ENCODE results near the gene TEX38.
"Not testable (repeated sequence)": the region's sequence is repeated elsewhere in the genome, so short reads cannot be mapped to it uniquely, and the experiment has no call there.

Gene TEX38

DNA sequence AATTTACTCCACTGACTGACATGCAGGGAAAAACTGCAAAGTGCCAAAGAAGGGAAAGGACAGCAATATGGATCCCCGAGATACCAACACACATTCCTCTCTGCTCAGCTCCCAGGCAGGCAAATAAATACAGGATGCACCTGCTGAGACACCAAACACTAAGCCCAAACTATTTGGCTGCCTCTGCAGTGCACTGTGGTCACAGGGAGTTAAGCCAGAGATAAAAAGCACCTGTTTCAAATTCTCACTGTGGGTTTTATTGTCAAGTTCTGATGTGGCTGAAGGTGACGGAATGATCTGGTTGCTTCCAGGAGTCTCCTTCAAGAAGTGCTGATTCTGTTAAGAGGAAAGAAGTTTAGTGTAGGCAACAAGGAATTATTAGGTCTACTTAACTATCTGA lies 17.7 kb downstream of the TEX38 start:
- no peak for DNase-seq (ENCODE audit: low read depth)

DNA sequence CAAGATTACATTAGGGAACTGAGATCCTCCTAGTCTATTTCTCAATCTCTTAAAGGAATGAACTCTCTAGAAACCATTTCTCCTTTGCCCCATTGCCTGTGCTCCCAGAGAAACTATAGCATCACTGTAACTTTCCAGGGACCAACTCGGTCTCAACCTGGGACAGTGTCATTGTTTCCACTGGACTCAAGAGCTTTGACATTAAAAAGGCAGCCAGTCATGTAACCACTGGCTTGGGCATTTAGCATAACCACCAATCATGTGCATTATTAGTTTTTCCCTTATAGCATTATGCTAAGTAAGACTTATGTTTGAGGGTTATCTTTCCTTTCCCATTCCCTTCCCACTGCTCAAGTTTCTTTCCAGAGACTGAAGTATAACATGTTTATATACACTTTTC lies 18.2 kb downstream of the TEX38 start:
- DNase-seq (ENCODE audit: low read depth), result no peak

DNA sequence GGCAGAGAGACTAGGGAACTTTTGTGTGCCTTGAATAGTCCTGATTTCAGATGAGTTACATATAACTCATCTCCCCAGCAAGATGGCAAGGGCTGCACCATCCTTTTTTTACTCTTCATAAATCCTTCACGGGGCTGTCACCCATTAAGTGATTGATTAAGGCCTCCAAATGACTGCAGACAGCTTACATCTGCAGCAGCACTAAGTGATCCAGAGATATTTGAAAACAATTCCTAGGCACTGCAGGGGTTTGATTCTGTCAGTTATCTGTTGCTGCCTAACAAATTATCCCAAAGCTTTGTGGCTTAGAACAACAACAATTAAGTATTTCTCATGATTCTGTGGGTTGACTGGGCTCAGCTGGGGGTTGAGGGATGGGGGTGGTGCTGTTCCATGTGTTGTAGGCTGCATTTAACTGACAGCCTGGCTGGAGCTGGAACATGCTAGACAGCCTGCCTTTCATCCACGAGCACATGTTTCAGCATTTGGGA lies 19.3 kb downstream of the TEX38 start:
- DNase-seq (ENCODE audit: low read depth), result no peak

DNA sequence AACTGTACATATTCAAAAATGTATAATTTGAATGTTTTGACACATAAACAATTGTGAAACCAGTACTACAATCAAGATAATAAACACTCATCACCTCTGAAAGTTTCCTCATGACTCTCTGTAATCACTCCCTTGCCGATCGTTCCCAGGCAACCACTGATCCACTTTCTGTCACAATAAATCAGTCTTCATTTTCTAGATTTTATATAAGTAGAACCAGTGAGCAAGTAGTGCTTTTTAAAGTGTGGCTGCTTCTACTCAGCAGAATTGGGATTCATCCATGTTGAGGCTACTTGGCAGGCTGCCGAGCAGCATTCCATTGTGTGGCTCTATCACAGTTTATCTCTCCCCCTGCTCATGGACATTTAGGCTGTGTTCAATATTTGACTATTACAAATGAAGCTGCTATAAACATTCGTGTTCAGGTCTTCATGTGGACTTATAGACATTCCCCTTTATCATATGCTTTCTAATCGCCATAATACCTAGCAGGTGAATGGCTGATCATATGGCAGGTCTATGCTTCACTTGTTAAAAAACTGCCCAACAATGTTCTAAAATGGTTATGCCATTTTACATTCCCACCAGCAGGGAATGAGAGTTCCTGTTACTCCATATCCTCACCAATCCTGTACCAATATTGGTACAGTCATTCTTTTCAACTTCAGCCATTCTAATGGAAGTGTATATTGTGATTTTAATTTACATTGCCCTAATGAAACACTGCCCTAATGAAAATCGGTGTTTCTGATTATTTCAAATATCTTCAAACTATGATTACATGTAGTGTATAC lies 20.5 kb downstream of the TEX38 start:
- DNase-seq (ENCODE audit: low read depth), result no peak

DNA sequence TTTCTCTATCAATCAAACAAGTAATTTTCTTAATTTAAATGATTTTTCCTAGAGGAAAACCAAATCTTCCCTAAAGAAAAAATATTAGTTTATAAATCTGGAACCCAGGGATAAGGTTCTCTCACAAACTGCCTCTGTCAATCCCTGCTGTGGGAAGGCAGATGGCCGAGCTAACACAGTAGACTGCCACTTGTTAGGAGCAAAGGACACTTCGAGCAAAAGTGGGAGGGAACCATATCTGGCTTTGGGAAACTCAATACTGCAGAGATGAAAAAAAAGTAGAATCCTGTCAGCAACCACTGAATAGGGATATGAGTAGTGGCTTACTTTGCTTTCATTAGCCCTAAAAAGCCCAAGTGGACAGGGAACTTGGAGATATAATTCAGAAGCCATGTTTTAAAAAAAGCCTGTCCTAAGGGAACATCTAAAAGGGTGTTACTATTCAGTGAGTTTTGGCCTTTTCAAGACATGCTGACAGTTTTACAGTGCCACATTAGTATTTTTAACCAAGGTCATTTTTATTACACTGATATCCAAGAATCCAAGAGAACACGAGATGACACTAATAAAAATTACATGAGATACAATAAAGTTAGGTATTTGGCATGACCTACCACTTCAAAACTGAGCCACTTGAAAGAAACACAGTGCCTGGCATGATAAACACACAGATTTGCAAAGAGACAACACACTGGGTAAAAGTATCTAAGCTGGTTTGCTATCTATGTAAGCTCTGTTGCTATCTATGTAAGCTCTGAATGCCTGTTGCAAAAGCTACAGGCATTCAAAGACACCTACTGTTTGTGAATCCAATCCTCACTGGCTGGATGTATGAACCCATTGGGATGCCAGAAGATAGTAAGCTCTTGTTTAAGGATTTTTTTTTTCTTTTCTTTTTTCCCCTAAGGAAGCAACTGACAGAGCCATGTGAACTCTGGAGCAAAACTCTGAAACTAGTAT lies 21.4 kb downstream of the TEX38 start:
- no peak for DNase-seq (ENCODE audit: low read depth)

DNA sequence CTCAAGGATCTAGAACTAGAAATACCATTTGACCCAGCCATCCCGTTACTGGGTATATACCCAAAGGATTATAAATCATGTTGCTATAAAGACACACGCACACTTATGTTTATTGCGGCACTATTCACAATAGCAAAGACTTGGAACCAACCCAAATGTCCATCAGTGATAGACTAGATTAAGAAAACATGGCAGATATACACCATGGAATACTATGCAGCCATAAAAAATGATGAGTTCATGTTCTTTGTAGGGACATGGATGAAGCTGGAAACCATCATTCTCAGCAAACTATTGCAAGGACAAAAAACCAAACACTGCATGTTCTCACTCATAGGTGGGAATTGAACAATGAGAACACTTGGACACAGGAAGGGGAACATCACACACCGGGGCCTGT lies 23.0 kb downstream of the TEX38 start:
- DNase-seq (ENCODE audit: low read depth), result not testable (repeated sequence)

DNA sequence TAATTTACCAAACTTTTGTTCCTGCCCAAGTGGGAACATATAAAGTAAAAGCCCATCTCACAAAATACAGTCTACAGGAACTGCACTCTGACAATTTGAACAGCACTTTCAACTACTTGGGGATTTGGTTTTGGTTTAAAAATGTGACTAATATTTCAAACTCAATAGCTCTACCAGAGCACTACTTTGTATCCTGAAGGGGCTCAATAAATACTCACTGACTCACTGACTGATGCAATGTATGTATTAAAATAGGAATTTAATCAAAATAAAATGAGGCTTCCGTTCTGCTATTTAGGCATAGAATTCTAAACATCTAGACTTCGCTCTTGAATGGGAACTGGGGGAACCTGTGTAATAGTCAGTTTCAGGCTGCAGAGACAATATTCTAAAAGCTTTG lies 25.4 kb downstream of the TEX38 start:
- DNase-seq (ENCODE audit: low read depth), result no peak

DNA sequence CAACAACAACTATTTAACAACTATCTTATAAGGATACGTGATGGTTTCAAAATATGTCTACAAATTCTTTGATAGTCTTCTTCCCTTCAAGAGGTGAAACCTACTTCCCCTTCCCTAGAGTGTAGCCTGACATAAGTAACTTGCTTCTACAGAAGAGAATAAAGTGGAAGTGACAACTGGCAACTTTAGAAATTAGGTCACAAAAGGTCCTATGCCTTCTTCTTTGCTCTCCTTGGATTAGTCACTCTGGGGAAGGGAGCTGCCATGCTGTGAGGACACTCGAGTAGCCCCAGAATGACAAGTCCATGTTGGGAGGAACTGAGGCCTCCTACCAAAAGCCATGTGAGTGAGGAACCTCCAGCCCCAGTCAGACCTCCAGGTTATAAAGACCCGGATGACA lies 28.0 kb downstream of the TEX38 start:
- DNase-seq (ENCODE audit: low read depth), result no peak

DNA sequence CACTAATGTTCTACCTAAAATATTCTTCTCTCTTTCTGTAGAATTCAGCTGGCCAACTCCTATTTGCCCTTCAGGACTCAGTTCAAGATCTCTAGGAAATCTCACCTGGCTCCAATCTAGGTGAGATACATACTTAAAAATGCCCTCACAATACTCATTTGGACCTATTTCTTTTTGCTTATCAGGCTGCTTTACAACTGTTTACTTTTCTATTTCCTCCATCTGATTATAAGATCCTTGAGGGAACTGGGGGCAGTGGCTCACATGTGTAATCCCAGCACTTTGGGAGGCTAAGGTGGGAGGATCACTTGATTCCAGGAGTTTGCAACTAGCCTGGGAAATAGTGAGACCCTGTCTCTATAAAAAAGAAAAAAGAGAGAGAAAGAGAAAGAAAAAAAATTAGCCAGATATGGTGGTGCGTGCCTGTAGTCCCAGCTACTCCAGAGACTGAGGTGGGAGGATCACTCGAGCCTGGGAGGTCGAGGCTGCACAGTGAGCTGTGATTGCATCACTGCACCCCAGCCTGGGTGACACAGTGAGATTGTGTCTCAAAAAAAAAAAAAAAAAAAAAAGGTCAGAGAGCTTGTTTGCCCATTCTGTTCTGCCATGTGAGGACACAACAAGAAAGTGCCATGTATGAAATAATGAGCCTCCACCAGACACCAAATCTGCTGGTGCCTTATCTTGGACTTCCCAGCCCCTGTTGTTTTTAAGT lies 32.4 kb downstream of the TEX38 start:
- no peak for DNase-seq (ENCODE audit: low read depth)

DNA sequence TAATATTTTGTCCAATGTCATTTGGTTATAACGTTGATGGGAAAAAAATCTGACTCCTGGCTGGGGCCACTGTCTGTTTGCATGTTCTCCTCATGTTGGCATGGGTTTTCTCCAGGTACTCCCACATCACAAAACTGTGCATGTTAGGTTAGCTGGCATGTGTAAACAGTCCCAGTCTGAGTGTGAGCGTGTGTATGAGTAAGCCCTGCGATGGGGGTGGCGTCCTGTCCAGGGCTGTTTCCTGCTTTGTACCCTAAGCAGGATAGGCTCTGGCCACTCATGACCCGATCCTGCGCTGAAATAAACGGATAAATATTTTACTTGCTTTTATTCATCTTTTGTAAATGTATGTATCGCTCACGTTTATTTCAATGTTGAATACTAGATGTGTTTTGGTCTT lies 33.8 kb downstream of the TEX38 start:
- DNase-seq (ENCODE audit: low read depth), result no peak

DNA sequence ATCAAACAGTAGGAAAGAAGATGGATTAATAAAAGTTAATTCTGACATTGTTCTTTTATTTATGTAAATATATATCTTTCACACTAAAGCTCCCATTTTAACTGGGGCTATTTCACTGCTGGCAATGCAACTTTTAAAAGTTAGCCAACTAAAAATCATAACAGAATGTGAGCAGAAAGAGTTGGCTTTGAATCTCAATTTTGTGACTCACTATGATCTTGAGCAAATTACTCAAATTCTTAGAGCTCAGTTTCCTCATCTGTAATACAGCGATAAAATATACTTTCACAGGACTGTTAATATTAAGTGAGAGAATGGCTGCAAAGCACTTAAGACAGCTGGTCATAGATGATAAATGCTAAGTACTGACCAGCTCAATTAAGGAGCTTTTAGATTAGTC lies 36.5 kb downstream of the TEX38 start:
- no peak for DNase-seq (ENCODE audit: low read depth)

DNA sequence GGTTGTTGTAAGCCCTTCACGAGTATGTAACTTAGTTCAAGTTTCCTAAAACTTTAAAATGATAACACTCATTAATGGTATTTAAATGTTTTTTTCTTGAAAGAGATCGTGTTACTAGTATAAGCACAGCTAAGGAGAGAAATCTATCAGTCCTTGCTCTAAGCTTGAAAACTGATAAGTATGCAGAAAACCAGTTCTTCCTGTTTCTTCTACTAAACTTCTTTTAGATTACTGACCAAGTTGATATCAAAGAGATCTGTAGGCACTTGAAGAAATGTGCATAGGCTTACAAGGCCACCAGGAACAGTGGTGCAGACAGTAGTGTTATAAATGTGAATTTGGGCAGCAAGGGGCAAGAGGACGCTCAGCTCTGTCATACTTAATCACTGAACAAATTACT lies 43.3 kb downstream of the TEX38 start:
- DNase-seq (ENCODE audit: low read depth), result no peak

DNA sequence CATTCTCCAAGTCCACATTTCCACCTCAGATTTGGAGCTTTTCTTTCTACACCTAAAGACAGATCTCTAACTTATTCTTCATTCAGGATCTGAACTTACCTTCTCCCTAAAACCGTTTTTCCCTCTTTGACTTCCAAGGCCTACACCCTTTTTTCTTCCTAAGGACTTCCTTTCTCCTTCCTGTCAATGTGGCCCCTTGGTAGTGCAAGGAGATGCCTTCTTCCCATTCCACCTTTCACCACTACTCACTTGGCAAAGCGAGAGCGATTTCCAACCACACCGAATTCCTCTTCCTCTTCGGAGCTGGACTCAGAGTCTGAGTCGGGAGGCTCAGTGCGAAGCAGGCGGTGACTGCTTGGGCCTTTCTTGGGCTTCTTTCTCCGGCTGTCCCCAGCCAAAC lies 46.0 kb downstream of the TEX38 start:
- DNase-seq (ENCODE audit: low read depth), result no peak

DNA sequence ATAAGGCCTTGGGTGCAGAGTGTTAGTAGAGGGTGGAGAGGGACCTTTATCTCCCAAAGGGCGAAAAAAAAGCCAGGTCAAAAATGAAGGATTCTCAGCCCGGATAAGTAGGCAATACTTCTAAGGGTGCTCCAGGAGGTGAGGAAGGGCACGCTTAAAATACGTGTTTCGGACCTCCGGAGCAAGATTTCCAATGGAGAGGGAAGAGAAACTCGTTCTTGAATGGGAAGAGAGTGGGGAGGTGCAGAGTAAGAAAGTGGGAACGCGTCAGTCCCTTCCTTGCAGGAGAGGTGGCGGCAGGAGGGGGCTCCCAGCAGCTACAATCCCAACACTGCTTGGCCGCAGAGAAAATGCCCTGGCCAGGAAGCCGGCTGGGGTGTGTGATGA lies 46.7 kb downstream of the TEX38 start:
- DNase-seq (ENCODE audit: low read depth), result no peak

DNA sequence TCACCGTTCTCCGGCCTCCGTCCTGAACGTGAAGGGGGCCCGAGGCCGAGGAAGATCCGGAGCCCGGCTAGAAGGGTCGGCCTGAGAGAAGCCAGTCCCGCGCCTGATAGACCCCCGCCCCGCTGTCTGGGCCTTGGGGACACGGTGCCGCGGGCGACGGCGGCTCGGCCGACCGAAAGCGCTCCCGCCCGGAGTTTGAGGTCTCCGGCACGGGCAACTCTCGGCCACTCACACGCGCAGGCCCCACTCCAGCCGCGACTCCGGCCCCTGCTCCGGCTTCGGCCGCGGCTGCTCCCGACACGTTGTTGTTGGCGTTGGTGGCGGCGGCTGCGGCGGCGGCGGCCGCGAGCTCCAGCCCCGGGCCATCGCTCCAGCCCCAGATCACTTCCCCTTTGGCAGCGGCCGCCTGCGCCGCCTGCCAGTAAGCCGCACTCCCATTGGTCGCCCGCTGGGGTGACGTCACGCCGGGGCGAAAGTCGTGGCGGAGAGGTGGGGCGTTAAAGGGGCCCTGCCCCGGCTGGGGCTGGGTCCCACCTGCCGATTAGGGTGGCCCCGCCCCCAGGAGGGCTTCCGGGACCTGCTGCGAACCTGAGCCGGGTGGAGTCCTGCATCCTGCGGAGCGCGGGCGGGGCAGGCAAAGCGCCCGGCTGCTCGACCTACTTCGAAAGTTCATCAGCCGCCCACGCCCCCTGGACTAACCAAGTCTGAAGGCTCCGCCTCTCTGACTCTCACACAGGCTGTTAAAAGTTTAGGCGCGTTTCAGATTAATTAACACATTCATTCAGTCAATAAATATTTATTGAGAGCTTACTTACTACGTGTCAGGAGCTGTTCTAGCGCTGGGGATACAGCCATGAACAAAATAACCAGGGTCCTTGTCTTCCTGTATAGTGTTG lies 47.3 kb downstream of the TEX38 start, which contains the start of gene EFCAB14:
EFCAB14 (minus strand) TSS at position 388 of the 896 bp plus-strand sequence. CDS start 1,027 bp downstream, outside the sequence.
- peak; percentile 51 for DNase-seq (ENCODE audit: low read depth)

DNA sequence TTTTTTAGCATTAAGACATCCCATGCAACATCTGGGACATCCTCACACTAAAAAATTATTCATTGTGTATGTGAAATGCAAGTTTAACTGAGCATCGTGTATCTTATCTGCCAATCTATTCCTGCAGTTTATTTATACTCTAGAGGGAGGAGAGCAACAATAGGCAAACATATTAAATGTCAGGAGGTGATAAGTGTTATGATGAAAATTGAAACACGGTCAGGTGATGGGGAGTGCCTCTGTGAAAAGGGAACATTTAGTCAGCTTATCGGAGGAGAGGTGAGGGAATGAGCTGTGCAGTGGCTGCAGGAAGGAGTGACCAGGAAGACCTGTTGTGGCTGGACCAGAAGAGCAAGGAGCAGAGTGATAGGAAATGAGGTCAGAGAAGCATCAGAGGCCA lies 48.0 kb downstream of the TEX38 start:
- no peak for DNase-seq (ENCODE audit: low read depth)

DNA sequence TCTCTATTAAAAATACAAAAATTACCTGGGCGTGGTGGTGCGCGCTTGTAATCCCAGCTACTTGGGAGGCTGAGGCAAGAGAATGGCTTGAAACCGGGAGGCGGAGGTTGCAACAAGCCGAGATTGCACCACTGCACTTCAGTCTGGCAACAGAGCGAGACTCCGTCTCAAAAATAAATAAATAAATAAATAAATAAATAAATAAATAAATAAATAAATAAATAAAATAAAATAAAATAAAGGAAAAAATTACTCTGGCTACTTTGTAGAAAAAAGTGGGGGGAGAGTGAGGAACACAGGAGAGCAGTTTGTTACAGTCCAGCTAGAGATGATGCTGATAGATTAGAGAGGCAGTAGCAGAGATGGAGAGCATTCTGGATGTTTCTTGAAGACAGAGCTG lies 48.7 kb downstream of the TEX38 start:
- DNase-seq (ENCODE audit: low read depth), result not testable (repeated sequence)

DNA sequence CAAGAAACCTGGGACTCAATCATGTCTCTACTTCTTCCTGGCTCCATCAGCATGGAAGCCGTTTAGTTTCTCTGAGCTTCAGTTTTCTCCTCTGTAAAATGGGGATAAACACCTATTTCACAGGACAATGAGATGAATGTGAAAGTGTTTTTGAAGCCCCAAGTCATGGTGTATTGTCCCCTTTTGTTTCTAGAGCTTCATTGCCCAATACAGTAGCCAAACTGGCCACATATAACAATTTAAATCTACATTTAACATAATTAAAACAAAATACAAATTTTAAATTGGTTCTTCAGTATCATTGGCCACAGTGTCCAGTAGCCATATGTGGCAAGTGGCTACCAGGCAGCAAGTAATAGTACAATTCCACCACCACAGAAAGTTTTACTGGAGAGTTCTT lies 49.5 kb downstream of the TEX38 start:
- DNase-seq (ENCODE audit: low read depth), result no peak

DNA sequence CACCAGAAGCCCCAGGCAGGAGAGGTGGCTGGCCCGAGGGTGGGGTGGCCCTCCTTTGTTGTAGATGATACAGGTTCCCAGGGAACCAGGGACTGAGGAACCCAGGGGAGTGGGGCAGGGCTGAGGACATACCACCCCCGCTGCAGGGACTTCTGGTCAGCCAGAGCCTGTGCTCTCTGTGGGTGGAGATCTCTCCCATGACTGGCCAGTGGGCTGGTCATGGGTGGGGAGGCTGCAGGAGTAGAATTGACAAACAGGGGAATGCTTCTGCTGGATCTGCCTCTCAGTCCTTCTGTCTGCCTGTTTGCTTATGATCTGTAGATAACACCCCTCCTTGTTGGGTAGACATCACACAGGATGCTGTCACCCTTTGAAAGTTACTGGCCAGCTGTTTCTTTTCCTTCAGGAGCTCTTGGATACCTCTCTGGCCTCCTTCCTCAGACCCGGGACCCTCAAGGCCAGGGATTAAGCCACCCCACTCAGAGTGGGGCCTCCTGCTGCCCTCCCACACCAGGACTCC lies 50.1 kb downstream of the TEX38 start:
- no peak for DNase-seq (ENCODE audit: low read depth)
